ENCODE measurements around the gene OR4D11. TPM values are rescaled to one million over a fixed set of nuclear protein-coding genes. Genes with fewer than 3 reads are reported as not detected.

OR4D11 gene
- not detected for total RNA-seq

GRCh38 chr11:59503276-59503675, at the start of gene OR4D11:
Gene OR4D11 (plus strand): TSS chr11:59503576. CDS start chr11:59503576, 0 bp downstream.
- no peaks in the 10 kb centered on the region for H3K36me3 ChIP-seq
- TF ChIP-seq EP300 (IDR thresholded peaks at IDR 0.05), result no peak
- TF ChIP-seq POLR2A (IDR thresholded peaks at IDR 0.05), result no peak
- no peak for TF ChIP-seq POLR2AphosphoS5 (IDR thresholded peaks at IDR 0.05)
- no peak for TF ChIP-seq CTCF (IDR thresholded peaks at IDR 0.05)
- H3K27ac ChIP-seq, result no peak within 1 kb of the TSS
- no peak within 1 kb of the TSS for H3K4me3 ChIP-seq
- ATAC-seq (ENCODE audit: low FRiP score in 2 of 2) (no peak), DNase-seq (no peak)
- no peaks in the 10 kb centered on the region for H3K9me3 ChIP-seq
- no peaks in the 10 kb centered on the region for H3K27me3 ChIP-seq
- H3K4me1 ChIP-seq, result no peaks in the 10 kb centered on the region

- Histone ChIP-seq H3K27ac (no peak within 1 kb of the TSS), H3K4me3 (no peak within 1 kb of the TSS), H3K4me1 (no peaks in the 10 kb centered on the region), H3K27me3 (no peaks in the 10 kb centered on the region), H3K9me3 (no peaks in the 10 kb centered on the region), H3K36me3 (no peaks in the 10 kb centered on the region)
- TF ChIP-seq POLR2AphosphoS5 (IDR thresholded peaks at IDR 0.05), result no peak
- TF ChIP-seq POLR2A (IDR thresholded peaks at IDR 0.05), result no peak
- no peak for TF ChIP-seq CTCF (IDR thresholded peaks at IDR 0.05)
- no peak for TF ChIP-seq EP300 (IDR thresholded peaks at IDR 0.05)
- ATAC-seq (ENCODE audit: low FRiP score in 2 of 2) (no peak), DNase-seq (no peak)
- WGBS, 2 donors, result 88 to 97% methylated on average over 2 of the region's 2 CpGs
Measured at GRCh38 chr11:59456661-59457060, 46.7 kb upstream of the OR4D11 start, which contains the start of gene OR4D6. Gene OR4D6 (plus strand): TSS chr11:59456961. CDS start chr11:59456961, 0 bp downstream.

- H3K27me3 ChIP-seq, result no peaks in the 10 kb centered on the region
- H3K4me3 ChIP-seq, result no peak overlapping the region
- WGBS, 2 donors, result 92 to 94% methylated on average over 3 of the region's 3 CpGs
- ATAC-seq (ENCODE audit: low FRiP score in 2 of 2) (no peak), DNase-seq (no peak)
- TF ChIP-seq EP300 (IDR thresholded peaks at IDR 0.05) (no peak), CTCF (IDR thresholded peaks at IDR 0.05) (no peak), POLR2A (IDR thresholded peaks at IDR 0.05) (no peak), POLR2AphosphoS5 (IDR thresholded peaks at IDR 0.05) (no peak)
- no peaks in the 10 kb centered on the region for H3K36me3 ChIP-seq
- no peaks in the 10 kb centered on the region for H3K9me3 ChIP-seq
- H3K27ac ChIP-seq, result no peak overlapping the region
- no peaks in the 10 kb centered on the region for H3K4me1 ChIP-seq
Measured at GRCh38 chr11:59459916-59460315, 43.5 kb upstream of the OR4D11 start.

GRCh38 chr11:59463190-59463641, 40.2 kb upstream of the OR4D11 start:
- TF ChIP-seq EP300 (IDR thresholded peaks at IDR 0.05) (no peak), POLR2A (IDR thresholded peaks at IDR 0.05) (no peak), POLR2AphosphoS5 (IDR thresholded peaks at IDR 0.05) (no peak), CTCF (IDR thresholded peaks at IDR 0.05) (no peak)
- WGBS, 2 donors, result 42 to 51% methylated on average over 5 of the region's 5 CpGs
- Histone ChIP-seq H3K4me3 (no peak overlapping the region), H3K9me3 (no peaks in the 10 kb centered on the region), H3K36me3 (no peaks in the 10 kb centered on the region), H3K4me1 (no peaks in the 10 kb centered on the region), H3K27me3 (no peaks in the 10 kb centered on the region), H3K27ac (no peak overlapping the region)
- DNase-seq, result no peak
- ATAC-seq (ENCODE audit: low FRiP score in 2 of 2), result no peak

GRCh38 chr11:59473015-59473414, 30.4 kb upstream of the OR4D11 start, which contains the start of gene OR4D10:
Gene OR4D10 (plus strand): TSS chr11:59473315. CDS start chr11:59477430, 4,115 bp downstream.
- no peaks in the 10 kb centered on the region for H3K9me3 ChIP-seq
- no peak within 1 kb of the TSS for H3K27ac ChIP-seq
- no peaks in the 10 kb centered on the region for H3K27me3 ChIP-seq
- DNase-seq (no peak), ATAC-seq (ENCODE audit: low FRiP score in 2 of 2) (no peak)
- TF ChIP-seq POLR2A (IDR thresholded peaks at IDR 0.05) (no peak), CTCF (IDR thresholded peaks at IDR 0.05) (no peak), EP300 (IDR thresholded peaks at IDR 0.05) (no peak)
- H3K4me3 ChIP-seq, result no peak within 1 kb of the TSS
- H3K4me1 ChIP-seq, result no peaks in the 10 kb centered on the region
- no peaks in the 10 kb centered on the region for H3K36me3 ChIP-seq

All from upper lobe of left lung (tissue), 6 donors.